ENCODE measurements around the gene TSC22D4.

DNA sequence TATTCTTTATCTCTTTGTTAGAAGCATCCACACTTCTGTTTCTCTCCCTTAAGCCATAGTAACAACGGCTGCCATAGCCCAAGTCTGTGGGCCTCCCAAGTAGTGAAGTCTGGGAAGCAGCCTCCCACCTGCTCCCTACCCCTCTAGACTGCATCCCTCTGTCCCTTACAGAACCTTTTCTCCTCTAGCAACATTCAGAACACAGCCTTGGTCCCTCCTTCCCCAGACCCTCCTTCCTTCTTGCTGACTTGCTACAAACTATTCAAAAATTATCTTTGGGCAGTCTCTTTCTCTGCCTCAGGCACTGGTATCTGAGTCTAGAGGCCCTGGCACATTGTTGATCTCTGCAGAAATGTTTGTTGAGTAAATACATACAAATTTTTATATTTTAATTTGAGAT, 2.5 kb upstream of the TSC22D4 start:
- no peak for TF ChIP-seq EZH2 (IDR thresholded peaks at IDR 0.05; ENCODE audit: low read depth)
- TF ChIP-seq, protein P1, sequence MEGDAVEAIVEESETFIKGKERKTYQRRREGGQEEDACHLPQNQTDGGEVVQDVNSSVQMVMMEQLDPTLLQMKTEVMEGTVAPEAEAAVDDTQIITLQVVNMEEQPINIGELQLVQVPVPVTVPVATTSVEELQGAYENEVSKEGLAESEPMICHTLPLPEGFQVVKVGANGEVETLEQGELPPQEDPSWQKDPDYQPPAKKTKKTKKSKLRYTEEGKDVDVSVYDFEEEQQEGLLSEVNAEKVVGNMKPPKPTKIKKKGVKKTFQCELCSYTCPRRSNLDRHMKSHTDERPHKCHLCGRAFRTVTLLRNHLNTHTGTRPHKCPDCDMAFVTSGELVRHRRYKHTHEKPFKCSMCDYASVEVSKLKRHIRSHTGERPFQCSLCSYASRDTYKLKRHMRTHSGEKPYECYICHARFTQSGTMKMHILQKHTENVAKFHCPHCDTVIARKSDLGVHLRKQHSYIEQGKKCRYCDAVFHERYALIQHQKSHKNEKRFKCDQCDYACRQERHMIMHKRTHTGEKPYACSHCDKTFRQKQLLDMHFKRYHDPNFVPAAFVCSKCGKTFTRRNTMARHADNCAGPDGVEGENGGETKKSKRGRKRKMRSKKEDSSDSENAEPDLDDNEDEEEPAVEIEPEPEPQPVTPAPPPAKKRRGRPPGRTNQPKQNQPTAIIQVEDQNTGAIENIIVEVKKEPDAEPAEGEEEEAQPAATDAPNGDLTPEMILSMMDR (conservative IDR thresholded peaks at IDR 0.05): no peak
